AG10803 (cell line): ENCODE measurements around the gene CNTN1.

Experiments used
- DNase-seq: peaks from one replicate; pipeline ENCODE4 v3.0.0; 2010; ENCODE audit warnings: low read depth
- H3K4me3 ChIP-seq: 2 replicates; pipeline ENCODE4 v1.5.1; 2011; ENCODE audit warnings: mild to moderate bottlenecking, low read length, control low read depth
- TF ChIP-seq, protein P1 (sequence below): conservative IDR thresholded peaks from 2 replicates; pipeline ENCODE4 v1.5.1; 2011; ENCODE audit warnings: mild to moderate bottlenecking, low read length, control low read depth, inconsistent platforms

CNTN1 gene

DNA sequence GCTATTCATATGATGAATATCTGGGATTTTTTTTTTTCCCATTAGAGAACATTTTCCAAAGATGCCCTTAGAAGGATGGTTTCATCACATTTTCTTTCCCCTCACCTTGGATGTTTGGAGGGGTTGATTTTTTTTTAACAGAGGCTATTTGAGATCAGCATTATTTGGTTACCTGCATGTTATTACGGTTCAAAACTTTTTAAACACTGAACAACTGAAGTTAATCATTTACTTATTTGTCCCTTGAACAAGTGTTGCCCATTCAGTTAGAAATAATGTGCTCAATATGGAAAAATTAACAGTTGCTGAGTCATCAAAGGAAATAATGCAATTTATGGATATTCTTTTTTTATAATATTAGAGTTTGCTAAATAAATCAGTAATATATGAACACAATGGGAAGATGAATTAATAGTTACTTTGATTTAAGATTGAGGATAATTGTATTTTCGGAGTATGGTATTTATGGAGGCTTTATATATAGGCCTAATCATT lies 26.7 kb downstream of the CNTN1 start:
- TF ChIP-seq, protein P1, sequence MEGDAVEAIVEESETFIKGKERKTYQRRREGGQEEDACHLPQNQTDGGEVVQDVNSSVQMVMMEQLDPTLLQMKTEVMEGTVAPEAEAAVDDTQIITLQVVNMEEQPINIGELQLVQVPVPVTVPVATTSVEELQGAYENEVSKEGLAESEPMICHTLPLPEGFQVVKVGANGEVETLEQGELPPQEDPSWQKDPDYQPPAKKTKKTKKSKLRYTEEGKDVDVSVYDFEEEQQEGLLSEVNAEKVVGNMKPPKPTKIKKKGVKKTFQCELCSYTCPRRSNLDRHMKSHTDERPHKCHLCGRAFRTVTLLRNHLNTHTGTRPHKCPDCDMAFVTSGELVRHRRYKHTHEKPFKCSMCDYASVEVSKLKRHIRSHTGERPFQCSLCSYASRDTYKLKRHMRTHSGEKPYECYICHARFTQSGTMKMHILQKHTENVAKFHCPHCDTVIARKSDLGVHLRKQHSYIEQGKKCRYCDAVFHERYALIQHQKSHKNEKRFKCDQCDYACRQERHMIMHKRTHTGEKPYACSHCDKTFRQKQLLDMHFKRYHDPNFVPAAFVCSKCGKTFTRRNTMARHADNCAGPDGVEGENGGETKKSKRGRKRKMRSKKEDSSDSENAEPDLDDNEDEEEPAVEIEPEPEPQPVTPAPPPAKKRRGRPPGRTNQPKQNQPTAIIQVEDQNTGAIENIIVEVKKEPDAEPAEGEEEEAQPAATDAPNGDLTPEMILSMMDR: no peak
- H3K4me3 ChIP-seq: no peak overlapping the region
- no peak for DNase-seq

- DNase-seq: no peak
- H3K4me3 ChIP-seq: no peak overlapping the region
- TF ChIP-seq, protein P1: no peak
Observed at GRCh38 chr12:40723001-40723400, 30.8 kb downstream of the CNTN1 start.

- no peak overlapping the region for H3K4me3 ChIP-seq
- no peak for DNase-seq
- TF ChIP-seq, protein P1: no peak
Observed at GRCh38 chr12:40726366-40726765, 34.1 kb downstream of the CNTN1 start.

GRCh38 chr12:40727774-40728483 lies 35.7 kb downstream of the CNTN1 start:
- TF ChIP-seq, protein P1: no peak
- no peak for DNase-seq
- H3K4me3 ChIP-seq: no peak overlapping the region

DNA sequence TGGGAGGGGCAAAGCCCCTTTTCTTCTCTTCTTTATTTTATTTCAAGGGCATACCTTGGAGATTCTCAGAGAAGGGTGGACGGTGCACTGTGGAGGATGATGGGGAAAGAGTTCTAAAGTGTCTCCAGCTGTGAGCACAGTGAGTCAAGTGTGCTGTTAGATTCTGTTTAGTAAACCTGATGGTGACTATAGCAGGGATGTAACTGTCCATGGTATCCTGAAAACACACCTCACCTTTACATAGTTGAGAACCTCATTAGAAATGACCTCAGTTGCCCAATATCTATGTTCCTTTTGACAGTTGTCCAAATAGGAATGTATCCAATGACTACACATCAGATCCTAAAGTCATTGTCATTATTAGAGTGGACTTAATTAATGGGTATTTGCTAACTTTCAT lies 38.0 kb downstream of the CNTN1 start:
- no peak overlapping the region for H3K4me3 ChIP-seq
- TF ChIP-seq, protein P1: no peak
- DNase-seq: no peak

DNA sequence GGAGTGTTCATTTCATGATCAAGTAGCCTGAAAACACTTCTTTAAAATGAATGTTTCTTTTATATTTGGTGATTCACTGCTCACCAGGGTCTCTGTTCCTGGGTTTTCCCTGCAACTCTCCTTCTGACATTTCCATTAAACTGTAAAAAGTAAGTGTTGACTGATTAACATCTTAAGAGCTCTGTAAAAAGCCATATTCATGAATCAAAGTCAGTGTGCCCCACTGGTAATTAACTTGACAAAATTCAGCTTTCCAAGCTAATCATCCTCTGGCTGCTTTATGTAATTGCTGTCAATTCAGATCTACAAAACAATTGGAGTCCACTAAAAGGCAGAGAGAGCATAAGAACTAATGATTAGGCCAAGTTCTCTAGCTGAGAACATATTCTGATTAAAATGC lies 41.6 kb downstream of the CNTN1 start:
- TF ChIP-seq, protein P1: no peak
- no peak for DNase-seq
- no peak overlapping the region for H3K4me3 ChIP-seq

GRCh38 chr12:40734276-40734675 lies 42.0 kb downstream of the CNTN1 start:
- DNase-seq: no peak
- TF ChIP-seq, protein P1: no peak
- no peak overlapping the region for H3K4me3 ChIP-seq
